Activated naive CD4-positive, alpha-beta T cell (primary cell): ENCODE results near the gene ELOVL1.

Experiments used
- DNase-seq, 4 experiments: peaks; one replicate each; lab custom pipeline; 2025; lab: John Stamatoyannopoulos, UW

Gene ELOVL1

DNA sequence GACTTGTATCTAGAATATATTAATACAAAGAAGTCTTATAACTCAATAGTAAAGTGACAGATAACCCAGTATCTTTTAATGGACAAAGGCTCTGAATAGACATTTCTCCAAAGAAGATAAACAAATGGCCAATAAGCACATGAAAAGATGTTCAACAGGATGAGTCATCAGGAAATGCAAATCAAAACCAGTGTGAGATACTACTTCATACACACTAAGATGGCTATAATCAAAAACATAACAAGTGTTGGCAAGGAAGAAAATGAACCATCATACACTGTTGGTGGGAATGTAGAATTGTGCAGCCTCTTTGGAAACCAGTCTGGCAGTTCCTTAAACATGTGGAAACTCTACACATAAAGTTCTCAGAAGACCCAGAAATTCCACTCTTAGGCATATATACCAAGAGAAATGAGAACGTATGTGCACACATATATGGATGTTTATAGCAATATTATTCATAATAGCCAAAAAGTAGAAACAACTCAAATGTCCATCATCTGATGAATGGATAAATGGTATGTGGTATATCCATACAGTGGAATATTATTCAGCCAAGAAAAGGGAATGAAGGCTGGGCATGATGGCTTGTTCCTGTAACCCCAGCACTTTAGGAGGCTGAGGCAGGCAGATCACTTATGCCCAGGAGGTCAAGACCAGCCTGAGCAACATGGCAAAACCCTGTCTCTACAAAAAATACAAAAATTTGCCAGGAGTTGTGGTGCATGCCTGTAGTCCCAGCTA, 40.1 kb downstream of the ELOVL1 start:
- no peak for DNase-seq

DNA sequence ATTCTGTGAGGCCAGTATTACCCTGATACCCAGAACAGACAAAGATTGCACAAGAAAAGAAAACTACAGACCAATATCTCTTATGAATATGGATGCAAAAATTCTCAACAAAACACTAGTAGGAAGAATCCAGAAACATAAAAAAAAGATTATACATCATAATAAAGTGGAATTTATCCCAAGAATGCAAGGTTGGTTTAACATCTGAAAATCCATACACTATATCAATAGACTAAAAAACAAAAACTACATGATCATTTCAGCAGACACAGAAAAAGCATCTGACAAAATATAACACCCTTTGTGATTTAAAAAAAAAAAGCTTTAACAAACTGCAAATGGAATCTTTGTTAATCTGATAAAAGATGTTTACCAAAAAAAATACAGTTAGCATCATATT, 42.4 kb downstream of the ELOVL1 start:
- no peak for DNase-seq

DNA sequence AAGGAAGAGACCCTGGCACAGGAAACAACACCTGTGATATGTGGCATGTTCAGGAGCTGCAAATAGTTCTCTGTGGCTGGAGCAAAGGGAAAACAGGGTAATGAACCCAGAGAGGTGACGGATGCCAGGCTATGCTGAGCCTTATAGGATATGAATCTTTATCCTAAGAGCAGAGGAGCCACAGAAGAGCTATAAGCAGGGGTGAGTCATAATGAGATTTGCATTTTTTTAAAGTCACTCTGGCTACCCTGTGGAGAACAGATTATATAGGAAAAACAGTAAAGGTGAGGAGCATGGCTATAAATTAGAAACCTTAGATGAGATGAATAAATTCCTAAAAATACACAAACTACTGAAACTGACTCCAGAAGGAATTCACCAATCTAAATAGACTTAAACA, 43.0 kb downstream of the ELOVL1 start:
- DNase-seq, result no peak

DNA sequence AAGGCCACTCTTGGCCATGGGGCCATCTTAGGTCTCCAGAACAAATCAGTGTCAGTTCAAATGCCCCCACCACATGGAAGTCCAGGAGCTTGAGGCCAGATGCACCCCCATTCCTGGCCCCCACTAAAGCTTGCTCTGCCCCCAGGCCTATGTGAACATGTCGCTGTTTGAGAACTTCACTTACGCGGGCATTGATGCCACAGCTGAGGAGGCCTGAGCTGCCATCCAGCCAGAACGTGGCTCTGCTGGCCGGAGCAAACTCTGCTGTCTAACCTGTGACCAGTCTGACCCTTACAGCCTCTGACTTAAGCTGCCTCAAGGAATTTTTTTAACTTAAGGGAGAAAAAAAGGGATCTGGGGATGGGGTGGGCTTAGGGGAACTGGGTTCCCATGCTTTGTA, 45.3 kb downstream of the ELOVL1 start:
- DNase-seq, result no peak

DNA sequence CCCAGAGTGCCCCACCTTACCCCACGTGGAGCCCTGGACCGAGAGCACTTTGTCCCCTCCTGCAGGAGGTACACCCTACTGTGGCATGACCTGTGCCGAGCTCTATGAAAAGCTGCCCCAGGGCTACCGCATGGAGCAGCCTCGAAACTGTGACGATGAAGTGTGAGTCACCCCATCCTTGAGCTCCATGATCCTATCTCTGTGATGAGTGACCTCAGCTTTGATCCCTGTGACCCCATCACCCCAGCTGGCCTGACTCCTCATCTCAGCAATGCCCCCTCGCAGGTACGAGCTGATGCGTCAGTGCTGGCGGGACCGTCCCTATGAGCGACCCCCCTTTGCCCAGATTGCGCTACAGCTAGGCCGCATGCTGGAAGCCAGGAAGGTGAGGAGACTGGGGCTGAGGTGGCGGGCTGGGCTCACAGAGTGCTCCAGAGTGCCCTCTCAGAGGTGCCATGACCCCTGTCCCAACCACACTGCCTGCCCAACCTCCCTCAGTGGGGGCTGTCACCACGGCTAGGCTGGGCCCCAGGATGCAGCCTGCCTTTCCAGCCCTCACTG, 46.4 kb downstream of the ELOVL1 start:
- DNase-seq, result no peak

DNA sequence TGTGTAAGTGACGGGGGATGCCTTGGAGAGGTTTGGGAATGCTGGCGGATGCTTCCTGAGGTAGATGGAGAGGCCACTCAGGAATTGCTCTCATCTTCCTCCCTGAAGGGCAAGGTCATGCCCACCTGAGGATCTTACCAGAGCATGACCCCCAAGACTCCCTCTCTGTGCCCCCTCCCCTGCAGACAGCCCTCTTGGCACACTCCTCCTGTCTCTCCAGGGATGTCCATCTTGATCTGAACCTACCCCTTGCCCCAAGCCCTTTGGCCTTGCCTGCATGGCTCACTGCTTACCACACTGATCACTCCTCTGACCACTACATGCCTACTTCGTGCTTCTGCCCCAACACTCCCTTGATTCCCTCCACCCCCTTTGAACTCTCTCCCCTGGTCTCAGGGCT, 48.0 kb downstream of the ELOVL1 start:
- DNase-seq, result no peak

DNA sequence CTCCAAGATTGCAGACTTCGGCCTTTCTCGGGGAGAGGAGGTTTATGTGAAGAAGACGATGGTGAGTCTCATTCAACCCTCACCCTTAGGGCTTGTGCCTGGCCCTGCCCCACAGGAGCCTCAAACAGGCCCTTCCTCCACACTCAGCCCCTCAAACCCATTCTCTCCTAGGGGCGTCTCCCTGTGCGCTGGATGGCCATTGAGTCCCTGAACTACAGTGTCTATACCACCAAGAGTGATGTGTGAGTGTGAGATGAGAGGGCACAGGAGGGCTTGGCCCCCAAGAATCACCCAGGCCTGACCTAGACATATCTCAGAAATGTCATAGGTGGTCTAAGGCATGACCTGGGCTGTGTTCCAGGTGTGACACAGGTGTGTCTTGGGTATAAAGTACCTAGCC, 48.5 kb downstream of the ELOVL1 start:
- no peak for DNase-seq

DNA sequence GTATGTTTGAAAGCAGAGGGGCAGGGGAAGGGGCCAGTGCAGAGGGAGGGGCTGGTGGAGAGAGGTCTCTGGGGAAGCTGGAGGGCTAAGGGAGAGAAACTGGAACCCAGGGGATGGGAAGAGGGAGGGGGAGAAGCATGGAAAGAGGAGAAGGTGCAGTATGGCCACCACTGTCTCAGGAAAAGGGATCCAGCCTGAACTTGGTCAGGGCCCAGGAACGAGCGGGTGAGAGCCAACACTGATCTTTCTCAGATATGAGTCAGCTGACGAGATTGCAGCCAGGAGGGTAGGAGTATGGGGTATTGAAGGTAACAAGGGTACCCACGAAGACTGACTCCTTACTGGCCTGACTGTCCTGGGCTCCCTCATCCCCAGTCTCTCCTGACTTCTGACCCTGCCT, 49.0 kb downstream of the ELOVL1 start:
- no peak for DNase-seq

DNA sequence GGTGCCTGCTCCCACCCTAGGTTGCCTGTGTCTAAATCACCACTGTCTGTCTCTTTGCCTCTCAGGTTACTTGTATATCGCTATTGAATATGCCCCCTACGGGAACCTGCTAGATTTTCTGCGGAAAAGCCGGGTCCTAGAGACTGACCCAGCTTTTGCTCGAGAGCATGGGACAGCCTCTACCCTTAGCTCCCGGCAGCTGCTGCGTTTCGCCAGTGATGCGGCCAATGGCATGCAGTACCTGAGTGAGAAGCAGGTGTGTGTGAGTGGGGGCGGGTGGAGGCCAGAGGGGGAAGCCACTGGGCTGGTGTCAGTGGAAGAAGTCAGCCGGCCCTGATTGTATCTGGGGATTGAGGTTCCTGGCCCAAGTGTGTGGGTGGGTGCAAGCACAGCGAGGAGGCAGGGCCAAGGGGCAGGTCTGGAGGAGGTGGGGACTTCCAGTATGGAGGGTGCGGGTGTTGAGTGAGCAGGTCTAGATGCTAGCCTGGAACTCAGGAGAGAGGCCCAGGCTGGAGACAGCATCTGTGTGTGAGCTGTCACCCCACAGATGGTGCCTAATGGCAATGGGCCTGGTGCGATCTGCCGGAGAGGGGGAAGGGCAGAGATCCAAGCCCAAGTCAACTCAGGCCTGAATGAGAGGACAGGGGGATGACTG, 49.9 kb downstream of the ELOVL1 start:
- DNase-seq, result no peak

DNA sequence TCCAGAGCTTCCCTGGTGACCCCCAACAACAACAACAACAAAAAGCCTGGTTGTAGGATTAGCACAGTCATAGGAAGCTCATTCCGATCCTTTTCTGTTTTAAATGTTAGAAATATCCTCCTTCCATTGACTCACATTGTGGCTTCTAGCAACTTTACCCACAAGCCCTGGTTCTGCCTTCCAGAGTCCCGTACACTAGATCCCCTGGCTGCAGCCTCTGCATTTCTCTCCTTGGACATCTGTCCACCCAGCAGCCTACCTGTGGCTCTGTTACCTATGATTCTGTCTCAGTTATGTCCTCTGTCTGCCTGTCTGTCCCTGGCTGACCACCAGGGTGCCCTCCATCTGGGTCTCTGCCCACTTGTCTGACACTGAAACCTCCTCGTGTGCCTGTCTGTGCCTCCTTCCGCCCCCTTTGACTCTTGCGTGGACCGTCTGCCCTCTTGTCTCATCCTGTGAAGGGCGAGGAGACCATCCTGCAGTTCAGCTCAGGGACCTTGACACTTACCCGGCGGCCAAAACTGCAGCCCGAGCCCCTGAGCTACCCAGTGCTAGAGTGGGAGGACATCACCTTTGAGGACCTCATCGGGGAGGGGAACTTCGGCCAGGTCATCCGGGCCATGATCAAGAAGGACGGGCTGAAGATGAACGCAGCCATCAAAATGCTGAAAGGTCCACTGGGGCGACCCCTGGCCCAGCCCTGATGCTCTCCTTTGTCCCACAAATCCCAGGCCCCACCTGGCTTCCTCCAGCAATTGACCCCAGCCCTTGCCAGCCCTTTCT, 50.9 kb downstream of the ELOVL1 start:
- no peak for DNase-seq

DNA sequence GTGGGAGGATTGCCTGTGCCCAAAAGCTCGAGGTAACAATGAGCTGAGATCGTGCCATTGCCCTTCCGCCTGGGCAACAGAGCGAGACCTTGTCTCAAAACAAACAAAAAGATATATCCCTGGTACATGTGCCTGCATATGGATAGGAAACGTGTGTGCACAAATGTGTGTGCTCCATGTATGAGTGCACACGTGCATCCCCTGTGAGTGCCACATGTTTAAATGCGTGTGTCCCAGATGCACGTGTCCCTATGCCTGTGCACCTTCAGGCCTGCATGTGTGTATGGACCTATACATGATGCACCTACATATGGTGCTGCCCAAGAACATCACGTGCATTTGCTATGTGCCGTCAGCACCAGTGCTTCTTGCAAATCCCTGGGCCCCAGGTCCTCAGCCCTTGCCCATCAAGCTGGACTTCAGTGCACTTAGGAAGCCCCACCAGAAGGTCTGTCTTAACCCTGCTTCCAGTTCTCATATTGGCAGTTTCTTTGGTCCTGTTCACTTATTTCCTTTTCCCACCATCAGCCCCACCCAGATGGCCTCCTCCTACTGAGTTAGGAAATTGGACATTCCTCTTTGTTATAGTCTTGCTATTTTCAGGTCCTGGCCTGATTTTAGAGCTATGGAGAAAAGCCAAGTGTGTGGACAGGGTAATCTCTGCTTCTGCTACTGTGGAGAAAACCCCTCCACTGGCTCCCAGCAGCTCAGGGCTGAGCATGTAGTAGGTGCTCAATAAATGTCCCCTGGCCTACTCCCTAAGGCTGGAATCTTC, 51.7 kb downstream of the ELOVL1 start:
- DNase-seq, result no peak

DNA sequence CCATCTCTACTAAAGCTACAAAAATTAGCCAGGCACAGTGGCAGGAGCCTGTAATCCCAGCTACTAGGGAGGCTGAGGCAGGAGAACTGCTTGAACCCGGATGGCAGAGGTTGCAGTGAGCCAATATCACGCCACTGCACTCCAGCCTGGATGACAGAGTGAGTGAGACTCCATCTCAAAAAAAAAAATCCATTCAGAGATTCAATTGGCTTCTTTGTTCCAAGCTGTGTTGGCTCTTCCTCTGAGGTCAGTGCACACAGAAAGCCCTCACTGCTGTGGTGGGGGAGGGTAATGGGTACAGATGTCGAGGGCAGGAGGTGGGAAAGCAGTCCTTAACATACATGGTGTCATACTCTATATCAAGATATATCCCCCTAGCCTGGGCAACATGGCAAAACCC, 52.3 kb downstream of the ELOVL1 start:
- no peak for DNase-seq

DNA sequence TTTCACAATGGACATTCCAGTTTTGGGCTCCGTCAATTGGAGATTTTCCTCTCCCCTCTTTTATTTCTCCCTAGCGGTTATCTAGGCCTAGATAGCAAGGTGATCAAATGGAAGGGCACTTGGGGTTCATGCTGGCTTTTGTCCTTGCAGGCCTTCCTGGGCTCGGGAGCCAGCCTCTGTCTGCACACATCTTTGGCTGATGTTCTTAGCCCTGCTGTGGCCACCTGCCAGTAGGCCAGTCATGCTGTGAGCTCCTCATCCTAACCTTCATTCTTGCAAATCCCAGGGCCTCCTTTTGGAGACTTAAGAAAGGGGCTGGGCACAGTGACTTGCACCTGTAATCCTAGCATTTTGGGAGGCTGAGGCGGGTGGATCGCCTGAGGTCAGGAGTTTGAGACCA, 53.6 kb downstream of the ELOVL1 start:
- no peak for DNase-seq

DNA sequence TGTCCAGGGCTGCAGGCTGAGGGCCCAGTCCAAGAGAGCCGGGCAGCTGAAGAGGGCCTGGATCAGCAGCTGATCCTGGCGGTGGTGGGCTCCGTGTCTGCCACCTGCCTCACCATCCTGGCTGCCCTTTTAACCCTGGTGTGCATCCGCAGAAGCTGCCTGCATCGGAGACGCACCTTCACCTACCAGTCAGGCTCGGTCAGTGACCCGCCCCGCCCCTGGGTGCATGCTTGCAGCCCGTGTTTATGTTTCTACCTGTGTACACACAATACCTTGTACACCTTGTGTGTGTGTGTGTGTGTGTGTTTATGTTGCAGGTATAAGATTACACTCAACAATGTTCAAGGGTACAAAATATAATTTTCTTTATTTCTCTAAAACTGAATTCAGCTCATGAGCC, 54.0 kb downstream of the ELOVL1 start:
- no peak for DNase-seq
